Sigmoid colon (tissue), 7 donors: ENCODE data around the gene NLRP4. TPM values are rescaled to one million over a fixed set of nuclear protein-coding genes. Genes with fewer than 3 reads are reported as not detected.

Experiments used
- DNase-seq: peaks from one replicate; pipeline ENCODE4 v3.0.0-alpha.2; 2019
- H3K27ac ChIP-seq, 4 donors: fragments of 200-600 bp; sonication (generic); one replicate each; pipeline ENCODE4 v1.5.1; 2016 to 2019; ENCODE audit warnings: mild to moderate bottlenecking in 1 of 4
- H3K27me3 ChIP-seq, 3 donors: fragments of 200-600 bp; sonication (generic); one replicate each; pipeline ENCODE4 v1.5.1; 2019; ENCODE audit warnings: mild to moderate bottlenecking in 1 of 3
- H3K36me3 ChIP-seq, 4 donors: fragments of 200-600 bp; sonication (generic); one replicate each; pipeline ENCODE4 v1.5.1; 2016 to 2019
- H3K4me1 ChIP-seq, 4 donors: fragments of 200-600 bp; sonication (generic); one replicate each; pipeline ENCODE4 v1.5.1; 2017 to 2019
- H3K4me3 ChIP-seq, 4 donors: fragments of 200-600 bp; sonication (generic); one replicate each; pipeline ENCODE4 v1.5.1; 2017 to 2019; ENCODE audit warnings: mild to moderate bottlenecking in 2 of 4, moderate library complexity in 1 of 4
- H3K9me3 ChIP-seq, 4 donors: fragments of 200-600 bp in 3 of 4; sonication (generic) in 3 of 4; one replicate each; pipeline versions ENCODE4 v1.5.1 to v1.6.1; 2013 to 2019
- CTCF ChIP-seq, 4 experiments: fragments of 450-650 bp in 3 of 4; fragments of 200-600 bp in 1 of 4; IDR thresholded peaks; one replicate each; pipeline ENCODE4 v1.5.1; 2016 to 2019; ENCODE audit warnings: antibody characterized with exemption in 4 of 4, mild to moderate bottlenecking in 3 of 4, moderate library complexity in 2 of 4
- EP300 ChIP-seq, 4 donors: sonication (generic); formaldehyde crosslinking; IDR thresholded peaks; one replicate each; pipeline ENCODE4 v1.6.1; 2017; ENCODE audit warnings: antibody characterized with exemption in 4 of 4
- POLR2A ChIP-seq, 2 donors: fragments of 450-650 bp; IDR thresholded peaks; one replicate each; pipeline ENCODE4 v1.6.1; 2016; ENCODE audit warnings: antibody characterized with exemption in 2 of 2, mild to moderate bottlenecking in 2 of 2, moderate library complexity in 2 of 2
- POLR2AphosphoS5 ChIP-seq, 4 donors: sonication (generic); formaldehyde crosslinking; IDR thresholded peaks; one replicate each; pipeline ENCODE4 v1.6.1; 2017; ENCODE audit warnings: antibody characterized with exemption in 4 of 4
- WGBS, 2 donors: extraction: QIAGEN DNeasy Blood & Tissue Kit; methylation state at CpG; one replicate each; pipeline ENCODE4 v1.1.7; 2013; 5-methylcytosine and 5-hydroxymethylcytosine counted together
- intact Hi-C: fragments of 100-400 bp; cut with DNase I; formaldehyde crosslinking; loops from one replicate; pipeline ENCODE4 v1.15.1; 2023
- polyA plus RNA-seq, 3 donors: library from polyadenylated mRNA; stranded (reverse); fragments of 200-250 nt; gene quantifications; one replicate each; pipeline ENCODE4 v1.2.3, GENCODE V29; 2013
- total RNA-seq, 4 donors: library from RNA; depleted of rRNA; stranded (reverse); fragments of >200 nt; gene quantifications; one replicate each; pipeline ENCODE4 v1.1.0, GENCODE V29; 2016
- donor health status: healthy with polysubstance abuse.
- donor health status: Bipolar disorder and iron deficiency.
- donor health status: healthy.

The NLRP4 gene
- total and polyA plus RNA-seq, 7 donors: 0.17 TPM; not detected in 6

- no peak for DNase-seq
- intact Hi-C loops: no loop called here
- TF ChIP-seq POLR2AphosphoS5 (IDR thresholded peaks at IDR 0.05): no peak
- no peak for TF ChIP-seq EP300 (IDR thresholded peaks at IDR 0.05)
- TF ChIP-seq CTCF (IDR thresholded peaks at IDR 0.05): no peak
- no peak for TF ChIP-seq POLR2A (IDR thresholded peaks at IDR 0.05)
- H3K9me3 ChIP-seq: no peaks in the 10 kb centered on the region
- no peaks in the 10 kb centered on the region for H3K4me1 ChIP-seq
- H3K4me3 ChIP-seq: no peak overlapping the region
- no peak overlapping the region for H3K27ac ChIP-seq
- no peaks in the 10 kb centered on the region for H3K27me3 ChIP-seq
- no peaks in the 10 kb centered on the region for H3K36me3 ChIP-seq
- 74 to 83% methylated on average over 12 of the region's 12 CpGs for WGBS, 2 donors
Measured at GRCh38 chr19:55898911-55899310, 62.6 kb downstream of the NLRP4 start.

DNA sequence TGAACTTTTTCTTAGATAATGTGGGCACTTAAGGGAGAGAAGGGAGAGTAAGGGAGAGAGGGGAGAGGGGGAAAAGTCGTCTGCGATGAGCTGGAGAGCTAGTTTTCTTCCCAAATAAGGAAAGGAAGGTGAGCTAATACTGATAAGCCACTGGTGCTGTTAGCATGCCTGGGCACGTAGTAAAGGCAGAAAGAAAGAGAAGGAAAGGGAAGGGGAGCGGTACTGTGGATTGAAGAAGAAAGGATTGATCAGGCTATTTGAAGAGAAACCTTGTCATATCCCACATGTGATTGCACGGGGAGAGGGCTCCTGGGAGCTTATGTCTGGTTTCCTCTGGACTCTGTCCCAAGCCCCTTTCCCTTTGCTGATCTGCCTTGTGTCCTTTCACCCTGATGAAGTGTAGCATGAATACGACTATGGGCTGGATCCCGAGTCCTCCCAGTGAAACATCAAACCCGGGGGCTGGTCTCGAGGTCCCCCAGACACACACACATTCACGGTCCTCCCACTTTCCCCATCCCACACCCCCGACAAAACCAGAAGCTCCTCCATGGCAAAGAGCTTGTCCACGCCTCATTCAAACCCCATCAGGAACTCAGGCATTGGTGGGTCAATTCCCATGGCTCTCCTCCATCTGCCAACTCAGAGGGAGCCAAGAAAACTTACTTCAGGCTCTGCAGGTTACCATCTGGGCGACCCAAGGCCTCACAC lies 65.2 kb downstream of the NLRP4 start:
- no peak for TF ChIP-seq EP300 (IDR thresholded peaks at IDR 0.05)
- TF ChIP-seq POLR2A (IDR thresholded peaks at IDR 0.05): no peak
- no peak for TF ChIP-seq POLR2AphosphoS5 (IDR thresholded peaks at IDR 0.05)
- TF ChIP-seq CTCF (IDR thresholded peaks at IDR 0.05): no peak
- Histone ChIP-seq H3K4me3 (no peak overlapping the region), H3K9me3 (no peaks in the 10 kb centered on the region), H3K27me3 (no peaks in the 10 kb centered on the region), H3K4me1 (no peaks in the 10 kb centered on the region), H3K27ac (no peak overlapping the region), H3K36me3 (no peaks in the 10 kb centered on the region)
- DNase-seq: no peak
- 72 to 77% methylated on average over 13 of the region's 13 CpGs for WGBS, 2 donors
- intact Hi-C loops: no loop called here

- H3K27me3 ChIP-seq: no peaks in the 10 kb centered on the region
- H3K9me3 ChIP-seq: no peaks in the 10 kb centered on the region
- H3K36me3 ChIP-seq: no peaks in the 10 kb centered on the region
- 71 to 81% methylated on average over 9 of the region's 9 CpGs for WGBS, 2 donors
- no peak for TF ChIP-seq CTCF (IDR thresholded peaks at IDR 0.05)
- no peaks in the 10 kb centered on the region for H3K4me1 ChIP-seq
- no peak overlapping the region for H3K27ac ChIP-seq
- DNase-seq: no peak
- H3K4me3 ChIP-seq: no peak overlapping the region
- intact Hi-C loops: no loop called here
Measured at GRCh38 chr19:55902080-55902751, 65.9 kb downstream of the NLRP4 start.

DNA sequence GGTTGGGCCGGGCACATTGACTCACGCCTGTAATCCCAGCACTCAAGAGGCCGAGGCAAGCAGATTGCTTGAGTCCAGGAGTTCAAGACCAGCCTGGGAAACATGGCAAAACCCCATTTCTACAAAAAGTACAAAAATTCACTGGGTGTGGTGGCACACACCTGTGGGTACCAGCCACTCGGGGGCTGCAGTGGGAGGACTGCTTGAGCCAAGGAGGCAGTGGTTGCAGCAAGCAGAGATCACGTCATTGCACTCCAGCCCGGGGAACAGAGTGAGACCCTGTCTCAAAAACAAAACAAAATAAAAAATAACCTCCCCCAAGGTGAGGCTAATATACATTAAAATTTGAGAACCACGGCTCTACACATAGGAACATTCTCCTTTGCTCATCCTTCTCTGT lies 70.9 kb downstream of the NLRP4 start:
- 81 to 86% methylated on average over 7 of the region's 7 CpGs for WGBS, 2 donors
- TF ChIP-seq POLR2AphosphoS5 (IDR thresholded peaks at IDR 0.05): no peak
- TF ChIP-seq POLR2A (IDR thresholded peaks at IDR 0.05): no peak
- TF ChIP-seq CTCF (IDR thresholded peaks at IDR 0.05): no peak
- DNase-seq: no peak
- Histone ChIP-seq H3K4me1 (no peaks in the 10 kb centered on the region), H3K36me3 (no peaks in the 10 kb centered on the region), H3K9me3 (no peaks in the 10 kb centered on the region), H3K27ac (no peak overlapping the region), H3K27me3 (no peaks in the 10 kb centered on the region), H3K4me3 (no peak overlapping the region)
- intact Hi-C loops: no loop called here
